Breast epithelium (tissue), 3 donors: ENCODE results near the gene HELZ.

Source experiments
- POLR2A ChIP-seq: fragments of 450-650 bp; IDR thresholded peaks from one replicate; pipeline ENCODE4 v1.6.1; 2016; ENCODE audit warnings: antibody characterized with exemption, mild to moderate bottlenecking, moderate library complexity
- TF ChIP-seq, protein P1 (sequence below), 3 donors: fragments of 450-650 bp; IDR thresholded peaks; one replicate each; pipeline ENCODE4 v1.5.1; 2016 to 2017; ENCODE audit warnings: antibody characterized with exemption in 3 of 3, mild to moderate bottlenecking in 3 of 3, moderate library complexity in 3 of 3

DNA sequence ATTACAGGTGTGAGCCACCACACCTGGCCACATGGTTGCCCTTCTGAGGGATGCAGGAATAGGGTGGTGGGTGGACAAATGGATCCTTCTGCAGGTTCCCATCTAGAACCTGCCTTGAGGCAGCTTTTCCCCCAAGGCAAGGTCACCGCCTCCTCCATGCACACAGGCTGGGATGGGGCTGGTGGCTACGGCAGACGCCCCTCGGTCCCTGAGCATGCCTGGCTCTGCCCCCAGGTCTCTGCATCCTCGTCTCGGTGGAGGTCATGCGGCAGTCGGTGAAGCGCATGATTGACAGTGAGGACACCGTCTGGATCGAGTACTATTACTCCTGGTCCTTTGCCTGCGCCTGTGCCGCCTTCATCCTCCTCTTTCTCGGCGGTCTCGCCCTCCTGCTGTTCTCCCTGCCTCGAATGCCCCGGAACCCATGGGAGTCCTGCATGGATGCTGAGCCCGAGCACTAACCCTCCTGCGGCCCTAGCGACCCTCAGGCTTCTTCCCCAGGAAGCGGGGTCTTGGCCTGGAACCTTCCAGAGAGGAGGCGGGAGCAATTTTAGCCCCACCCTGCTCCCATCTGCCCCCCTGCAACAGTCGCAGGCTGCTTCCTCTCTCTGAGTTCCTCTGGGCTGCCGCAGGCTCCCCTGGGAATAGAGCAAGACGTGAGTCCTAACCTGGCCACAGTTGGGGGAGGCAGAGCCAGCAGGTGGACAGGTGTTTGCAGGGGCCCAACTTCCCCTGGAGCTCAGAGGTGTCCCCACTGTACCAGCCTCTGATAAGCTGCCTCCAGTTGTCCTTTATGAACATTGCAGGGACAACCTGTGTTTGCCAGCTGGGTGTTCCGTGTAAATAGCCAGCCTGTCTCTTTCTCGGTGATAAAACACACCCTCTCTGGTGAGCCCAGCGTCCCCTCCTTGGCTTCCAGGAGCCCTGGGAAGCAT is 188.9 kb downstream of the HELZ start:
- no peak for TF ChIP-seq POLR2A
- TF ChIP-seq, protein P1, sequence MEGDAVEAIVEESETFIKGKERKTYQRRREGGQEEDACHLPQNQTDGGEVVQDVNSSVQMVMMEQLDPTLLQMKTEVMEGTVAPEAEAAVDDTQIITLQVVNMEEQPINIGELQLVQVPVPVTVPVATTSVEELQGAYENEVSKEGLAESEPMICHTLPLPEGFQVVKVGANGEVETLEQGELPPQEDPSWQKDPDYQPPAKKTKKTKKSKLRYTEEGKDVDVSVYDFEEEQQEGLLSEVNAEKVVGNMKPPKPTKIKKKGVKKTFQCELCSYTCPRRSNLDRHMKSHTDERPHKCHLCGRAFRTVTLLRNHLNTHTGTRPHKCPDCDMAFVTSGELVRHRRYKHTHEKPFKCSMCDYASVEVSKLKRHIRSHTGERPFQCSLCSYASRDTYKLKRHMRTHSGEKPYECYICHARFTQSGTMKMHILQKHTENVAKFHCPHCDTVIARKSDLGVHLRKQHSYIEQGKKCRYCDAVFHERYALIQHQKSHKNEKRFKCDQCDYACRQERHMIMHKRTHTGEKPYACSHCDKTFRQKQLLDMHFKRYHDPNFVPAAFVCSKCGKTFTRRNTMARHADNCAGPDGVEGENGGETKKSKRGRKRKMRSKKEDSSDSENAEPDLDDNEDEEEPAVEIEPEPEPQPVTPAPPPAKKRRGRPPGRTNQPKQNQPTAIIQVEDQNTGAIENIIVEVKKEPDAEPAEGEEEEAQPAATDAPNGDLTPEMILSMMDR (IDR thresholded peaks at IDR 0.05): no peak
